Tongue (tissue), 2 donors: ENCODE measurements around the gene ANGPT4. TPM values are rescaled to one million over a fixed set of nuclear protein-coding genes. Genes with fewer than 3 reads are reported as not detected.
"Not testable (repeated sequence)": the region's sequence is repeated elsewhere in the genome, so short reads cannot be mapped to it uniquely, and the experiment has no call there.

ENCODE experiments used
- DNase-seq: peaks from one replicate; pipeline ENCODE4 v3.0.0-alpha.2; 2015
- total RNA-seq: library from RNA; depleted of rRNA; stranded (reverse); fragments of >200 nt; gene quantifications from one replicate; pipeline ENCODE4 v1.2.3, GENCODE V29; 2014

ANGPT4 gene
- total RNA-seq, 1 donor from 2014 or later = not detected

DNA sequence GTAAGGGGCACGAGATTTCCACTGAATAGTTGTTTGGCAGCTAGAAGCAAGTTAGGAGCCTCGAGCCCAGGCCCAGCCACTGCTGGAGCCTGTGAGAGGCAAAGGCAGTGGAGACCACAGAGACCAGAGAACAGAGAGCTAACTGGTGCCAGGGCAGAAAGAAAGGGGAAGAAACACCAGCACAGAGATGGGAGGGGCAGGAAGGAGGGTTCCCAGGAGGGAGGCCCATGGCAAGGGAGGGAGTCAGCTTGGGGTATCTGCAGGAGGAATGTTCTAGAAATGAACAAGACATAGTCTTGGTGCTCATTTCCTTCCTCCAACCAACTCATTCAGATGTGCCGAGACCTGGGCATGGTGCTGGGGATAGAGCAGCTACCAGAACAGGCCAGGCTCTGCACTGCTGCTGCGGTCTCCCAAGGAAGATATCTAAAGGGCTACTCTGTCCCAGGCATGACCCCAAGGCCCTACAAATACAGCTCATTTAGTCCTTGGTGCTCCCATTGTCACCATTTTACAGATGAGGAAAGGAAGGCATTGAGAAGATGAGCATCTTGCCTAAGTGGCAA is 10.7 kb downstream of the ANGPT4 start:
- DNase-seq = no peak

DNA sequence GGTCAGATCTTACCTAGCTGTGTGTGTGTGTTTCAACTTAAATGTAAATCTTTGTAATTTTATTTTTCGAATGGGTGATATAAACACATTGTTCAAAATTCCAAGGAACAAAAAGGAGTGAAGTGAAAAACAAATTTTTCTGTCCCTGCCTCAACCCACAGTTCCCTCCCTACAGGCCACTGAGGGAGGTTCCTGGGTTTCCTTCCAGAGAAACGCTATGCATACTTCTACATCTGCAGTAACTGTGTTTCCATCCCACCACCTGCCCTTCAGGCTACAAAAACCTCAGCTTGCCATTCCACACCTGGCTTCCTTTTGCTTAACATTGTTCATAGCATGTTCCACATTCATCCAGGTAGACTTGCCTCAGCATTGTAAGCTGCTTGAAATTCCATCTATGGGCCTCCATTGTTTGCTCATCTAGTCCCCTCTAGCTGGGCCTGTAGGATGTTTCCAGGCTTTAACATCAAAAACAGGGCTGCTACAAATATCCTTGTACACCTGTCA is 12.0 kb downstream of the ANGPT4 start:
- DNase-seq = no peak

DNA sequence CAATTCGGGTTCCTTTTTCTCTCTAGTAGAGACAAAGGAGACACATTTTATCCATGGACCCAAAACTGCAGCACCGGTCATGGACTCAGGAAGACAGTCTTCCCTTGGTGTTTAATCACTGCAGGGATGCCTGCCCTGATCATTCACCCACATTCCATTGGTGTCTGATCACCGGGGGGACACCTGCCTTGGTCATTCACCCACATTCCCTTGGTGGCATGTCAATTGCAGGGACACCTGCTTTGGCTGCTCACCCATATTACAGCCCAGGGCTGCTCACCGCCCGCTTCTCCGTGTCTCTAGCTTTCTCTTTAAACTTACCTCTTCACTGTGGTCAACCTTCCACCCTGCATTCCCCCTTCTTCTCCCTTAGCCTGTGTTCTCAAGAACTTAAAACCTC is 18.7 kb downstream of the ANGPT4 start:
- not testable (repeated sequence) for DNase-seq

DNA sequence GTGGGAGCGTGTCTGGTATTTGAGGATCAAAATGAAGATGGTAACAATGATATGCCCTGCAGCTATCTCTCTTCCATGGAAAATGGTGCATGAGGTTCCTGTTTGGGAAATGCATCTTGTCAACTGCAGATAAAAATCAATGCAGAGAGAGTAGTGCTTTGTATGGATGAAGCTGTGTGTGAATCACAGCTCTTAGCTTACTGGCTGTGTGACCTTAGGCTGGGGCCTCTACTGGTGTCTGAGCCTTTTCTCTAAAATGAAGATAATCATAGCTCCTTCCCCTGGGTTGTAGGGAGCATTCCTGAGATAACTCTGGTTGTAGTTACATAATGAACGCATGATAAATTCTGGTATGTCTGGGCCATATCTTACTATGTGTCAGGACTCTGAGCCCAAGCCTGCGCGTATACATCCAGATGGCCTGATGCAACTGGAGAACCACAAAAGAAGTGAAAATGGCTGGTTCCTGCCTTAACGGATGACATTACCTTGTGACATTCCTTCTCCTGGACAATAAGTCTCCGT is 19.6 kb downstream of the ANGPT4 start:
- DNase-seq = no peak

DNA sequence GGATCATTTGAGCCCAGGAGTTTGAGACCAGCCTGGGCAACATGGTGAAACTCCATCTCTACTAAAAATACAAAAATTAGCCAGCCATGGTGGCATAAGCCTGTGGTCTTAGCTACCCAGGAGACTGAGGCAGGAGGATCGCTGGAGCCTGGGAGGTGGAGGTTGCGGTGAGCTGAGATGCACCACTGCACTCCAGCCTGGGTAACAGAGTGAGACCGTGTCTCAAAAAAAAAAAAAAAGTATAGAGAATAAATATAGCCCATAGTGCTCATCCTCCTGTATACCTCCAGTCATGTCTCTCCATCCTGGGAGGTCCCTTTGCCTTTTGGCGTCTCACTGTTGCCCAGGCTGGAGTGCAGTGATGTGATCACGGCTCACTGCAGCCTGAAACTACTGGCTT is 23.8 kb downstream of the ANGPT4 start:
- DNase-seq = not testable (repeated sequence)

DNA sequence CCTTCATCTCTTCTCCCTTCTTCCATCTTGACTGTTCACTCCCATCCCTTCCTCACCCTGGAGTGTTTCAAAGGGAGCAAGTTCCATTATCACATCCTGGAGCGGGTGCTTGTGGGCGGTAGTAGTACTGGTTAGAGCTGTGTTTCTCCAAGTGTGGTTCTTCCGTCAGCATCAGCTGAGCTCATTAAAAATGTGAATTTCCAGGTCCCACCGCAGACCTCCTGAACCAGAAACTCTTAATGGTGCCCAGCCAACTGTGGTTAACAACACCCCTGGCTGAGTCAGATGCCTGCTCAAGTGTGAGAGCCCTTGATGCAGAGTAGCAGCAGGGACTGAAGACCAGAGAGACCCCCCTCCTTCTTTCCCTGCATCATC is 24.4 kb downstream of the ANGPT4 start:
- no peak for DNase-seq

DNA sequence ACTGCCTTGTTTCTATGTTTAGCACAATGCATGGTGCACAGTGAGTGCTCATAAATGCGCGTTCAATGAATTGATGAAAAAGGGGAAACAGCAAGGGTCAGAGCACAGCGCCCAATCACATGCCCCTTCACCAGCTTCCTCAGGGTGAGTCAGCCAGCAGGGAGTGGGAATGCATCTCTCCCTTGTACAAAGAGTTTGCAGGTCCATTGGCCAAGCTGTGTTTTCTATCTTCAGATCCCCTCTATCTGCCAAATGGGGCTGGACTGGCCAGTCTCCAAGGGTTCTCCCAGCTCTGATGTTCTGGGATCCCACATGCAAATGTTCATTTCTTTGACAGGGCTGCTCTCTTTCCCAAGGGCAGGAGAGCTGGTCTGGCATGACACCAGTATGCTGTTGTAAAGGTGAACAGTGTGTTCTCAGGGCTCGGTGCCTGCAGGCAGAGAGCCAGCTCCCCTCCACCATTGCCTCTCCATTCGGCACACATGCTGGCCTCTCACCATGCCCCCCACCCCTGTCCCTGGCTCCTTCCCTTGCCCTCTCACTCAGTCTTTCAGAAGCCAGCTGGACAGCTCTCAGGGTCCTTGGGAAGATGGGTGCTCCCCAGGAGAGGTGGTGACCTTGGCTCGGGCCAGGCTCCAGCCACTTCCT is 25.0 kb downstream of the ANGPT4 start:
- DNase-seq = peak; percentile 39

DNA sequence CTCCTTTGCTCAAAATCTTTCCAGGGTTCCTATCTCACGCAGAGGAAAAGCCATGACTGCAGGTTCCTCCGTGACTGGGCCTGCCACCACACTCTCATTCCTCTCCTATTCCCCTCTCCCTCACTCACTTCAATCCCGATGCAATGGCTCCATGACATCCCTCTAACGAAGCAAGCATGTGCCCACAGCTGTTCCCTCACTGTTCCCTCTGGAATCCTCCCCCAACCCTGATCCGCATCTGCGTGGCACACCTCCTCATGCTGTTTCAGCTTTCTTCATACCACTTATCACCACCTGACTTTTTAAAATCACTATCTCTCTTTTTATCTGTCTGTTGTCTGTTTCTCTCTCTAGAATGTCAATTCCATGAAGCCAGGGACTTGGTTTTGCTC is 25.5 kb downstream of the ANGPT4 start:
- DNase-seq = peak; percentile 39

DNA sequence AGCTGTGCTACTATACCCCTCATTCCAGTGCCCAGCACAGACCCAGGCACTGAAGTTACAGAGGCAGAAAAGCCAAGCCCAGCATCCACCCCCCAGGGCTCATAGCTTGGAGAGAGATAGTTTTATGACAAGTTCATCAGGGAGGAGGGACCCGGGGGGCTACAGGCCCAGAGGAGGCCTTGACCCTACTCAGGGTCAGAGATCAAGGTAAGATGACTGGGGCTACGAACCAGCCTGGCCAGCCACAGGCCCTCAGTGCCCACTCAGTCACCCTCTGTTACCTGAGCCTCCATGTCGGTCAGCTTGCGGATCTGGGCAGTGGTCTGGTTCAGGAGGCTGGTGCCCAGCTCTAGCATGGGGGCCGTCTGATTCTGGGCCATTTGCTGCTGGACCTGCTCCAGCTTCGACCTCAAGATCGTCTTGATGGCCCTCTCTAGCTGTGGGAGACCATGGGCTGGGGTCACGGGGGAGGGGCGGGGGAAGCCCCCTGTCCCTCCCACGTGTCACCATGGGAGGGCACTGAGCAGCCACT is 26.1 kb downstream of the ANGPT4 start:
- no peak for DNase-seq

DNA sequence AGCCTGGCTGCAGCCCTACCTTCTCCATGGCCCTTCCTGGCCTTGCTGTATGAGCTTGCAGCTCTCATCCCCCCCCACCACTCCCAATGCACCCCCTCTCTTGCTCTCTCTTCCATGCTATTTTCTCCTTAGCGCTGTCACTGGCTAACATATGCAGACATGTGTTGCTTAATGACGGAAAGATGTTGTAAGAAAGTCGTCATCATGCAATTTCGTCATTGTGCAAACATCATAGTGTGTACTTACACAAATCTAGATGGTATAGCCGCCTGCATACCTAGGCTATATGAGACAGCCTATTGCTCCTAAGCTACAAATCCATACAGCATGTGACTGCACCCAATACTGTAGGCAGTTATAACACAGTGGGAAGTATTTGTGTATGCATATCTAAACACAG is 27.0 kb downstream of the ANGPT4 start:
- no peak for DNase-seq

DNA sequence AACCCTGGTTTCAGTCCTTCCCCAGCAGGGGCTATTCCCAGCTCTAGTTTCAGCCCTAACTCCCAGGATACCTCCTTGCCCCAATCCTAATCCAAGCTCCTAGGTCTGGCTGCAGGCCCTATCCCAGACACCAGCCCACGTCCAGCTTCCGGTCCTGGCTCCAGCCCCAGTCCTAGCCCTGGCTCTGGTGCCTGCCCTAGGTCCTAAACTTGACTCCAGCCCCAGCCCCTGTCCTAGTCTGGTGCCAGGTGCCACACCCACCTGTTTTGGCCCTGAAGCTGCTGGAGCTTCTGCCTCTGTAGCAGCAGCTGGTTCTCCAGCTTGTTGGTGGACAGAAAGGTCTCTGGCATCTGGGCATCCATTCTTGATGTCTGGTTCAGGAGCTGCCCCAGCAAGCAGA is 28.1 kb downstream of the ANGPT4 start:
- no peak for DNase-seq

DNA sequence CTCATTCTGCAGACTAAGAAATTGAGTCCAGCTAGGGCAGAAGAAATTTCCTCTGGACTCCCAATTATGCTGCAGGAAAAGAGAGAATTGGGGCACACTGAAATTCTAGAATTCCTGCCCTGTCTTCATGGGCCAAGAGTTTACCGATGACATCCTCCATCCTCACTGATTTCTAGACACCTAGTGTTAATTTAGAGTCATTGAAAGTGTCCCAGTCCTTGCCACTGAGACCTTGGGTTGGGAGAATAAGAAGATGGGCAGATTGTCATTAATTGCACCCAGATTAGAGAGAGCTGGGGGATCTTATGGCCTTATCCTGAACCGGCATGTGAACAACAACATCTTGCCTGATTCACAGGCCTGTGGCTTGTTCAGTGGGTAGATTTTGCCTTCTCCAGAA is 29.0 kb downstream of the ANGPT4 start:
- DNase-seq = no peak

DNA sequence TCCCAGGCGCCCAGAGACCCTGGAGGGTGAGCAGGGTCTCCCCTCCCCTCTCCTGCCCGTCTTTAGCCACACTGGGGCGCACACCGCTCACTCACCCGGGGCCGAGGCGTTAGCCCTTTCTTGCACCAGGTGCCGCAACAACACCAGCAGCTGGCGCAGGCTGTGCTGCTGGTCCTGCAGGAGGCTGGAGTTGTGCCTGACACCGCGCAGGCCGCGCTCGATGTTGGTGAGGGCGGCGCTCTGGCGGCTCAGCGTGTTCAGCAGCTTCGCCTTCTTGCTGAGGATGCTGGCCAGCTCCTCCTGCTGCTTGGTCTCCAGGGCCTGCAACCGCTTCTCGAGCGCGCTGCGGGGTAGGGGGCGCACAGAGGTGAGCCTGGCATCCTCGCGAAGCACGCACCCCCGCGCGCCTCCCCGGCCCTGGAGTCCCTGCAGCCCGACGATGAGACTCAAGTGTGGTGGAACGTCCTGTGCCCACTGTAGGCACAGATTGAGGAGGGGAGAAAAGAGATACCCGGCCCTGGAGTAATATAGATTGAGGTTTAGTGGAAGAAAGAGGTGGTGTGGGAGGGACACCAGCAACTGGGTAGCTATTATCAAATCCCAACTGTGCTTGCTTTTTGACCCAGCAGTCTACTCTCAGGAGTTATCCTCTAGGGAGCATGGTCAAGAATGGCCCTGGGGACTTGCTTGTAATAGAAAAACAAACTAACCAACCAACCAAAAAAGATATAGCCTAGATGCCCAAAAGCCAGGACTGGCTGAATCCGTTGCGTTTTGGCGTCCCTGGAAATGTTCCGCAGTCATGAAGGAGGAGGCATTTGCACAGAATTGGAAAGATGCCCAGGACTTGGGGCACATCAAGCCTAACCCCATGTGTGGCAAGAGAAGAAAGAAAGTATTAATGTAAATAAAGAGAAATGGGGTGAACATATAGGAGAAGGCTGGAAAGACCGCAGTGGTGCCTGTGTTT is 30.9 kb downstream of the ANGPT4 start:
- peak; percentile 83 for DNase-seq

DNA sequence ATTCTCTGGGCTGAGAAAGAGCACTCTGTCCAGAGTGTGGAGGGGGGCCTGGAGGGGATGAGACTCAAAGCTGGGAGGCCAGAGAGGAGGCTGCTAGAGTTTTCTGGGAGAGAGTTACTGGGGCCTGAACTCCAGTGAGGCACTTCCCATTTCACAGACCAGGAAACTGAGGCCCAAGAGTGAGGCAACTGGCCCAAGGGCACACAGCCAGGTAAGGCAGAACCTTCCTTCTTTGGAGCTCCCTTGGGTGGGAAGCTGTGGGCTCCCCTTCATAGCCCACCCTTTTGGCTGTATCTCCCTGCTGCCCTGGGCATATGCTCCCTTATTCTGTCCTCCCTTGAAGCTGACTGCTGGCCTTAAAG is 34.4 kb downstream of the ANGPT4 start:
- DNase-seq = no peak

DNA sequence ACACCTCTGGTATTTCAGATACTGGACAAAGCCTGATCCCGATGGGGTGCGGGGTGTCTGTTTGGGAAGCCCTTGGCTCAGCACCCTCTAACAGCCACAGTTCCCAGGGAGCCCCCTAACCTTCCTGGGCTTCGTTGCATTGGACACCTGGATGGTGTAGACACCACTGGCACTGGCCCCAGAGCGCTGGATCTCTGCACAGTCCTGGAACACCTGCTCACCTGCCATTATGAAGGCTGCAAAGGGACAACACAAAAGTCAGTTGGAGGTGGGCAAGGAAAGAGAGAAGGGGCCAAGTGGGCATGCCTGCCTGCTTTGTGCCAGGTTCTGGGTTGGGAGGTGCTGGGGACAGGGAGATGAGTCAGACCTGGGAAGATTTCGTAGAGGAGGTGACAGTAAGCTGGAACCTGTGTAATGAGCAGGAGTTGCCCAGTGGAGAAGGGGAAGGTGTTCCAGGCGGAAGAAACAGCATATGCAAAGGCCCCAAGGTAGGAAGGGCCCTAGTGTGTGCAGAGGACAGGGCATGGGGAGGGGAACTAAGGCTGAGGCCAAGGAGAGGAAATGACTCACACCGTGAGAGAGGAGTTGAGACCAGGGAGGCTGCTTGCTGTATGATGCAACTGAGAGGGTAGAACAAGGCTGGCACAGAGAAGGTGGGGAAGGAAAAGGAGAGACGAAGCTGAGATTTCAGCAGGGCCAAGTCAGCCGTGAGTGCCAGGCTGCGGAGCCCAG is 34.9 kb downstream of the ANGPT4 start:
- DNase-seq = no peak

DNA sequence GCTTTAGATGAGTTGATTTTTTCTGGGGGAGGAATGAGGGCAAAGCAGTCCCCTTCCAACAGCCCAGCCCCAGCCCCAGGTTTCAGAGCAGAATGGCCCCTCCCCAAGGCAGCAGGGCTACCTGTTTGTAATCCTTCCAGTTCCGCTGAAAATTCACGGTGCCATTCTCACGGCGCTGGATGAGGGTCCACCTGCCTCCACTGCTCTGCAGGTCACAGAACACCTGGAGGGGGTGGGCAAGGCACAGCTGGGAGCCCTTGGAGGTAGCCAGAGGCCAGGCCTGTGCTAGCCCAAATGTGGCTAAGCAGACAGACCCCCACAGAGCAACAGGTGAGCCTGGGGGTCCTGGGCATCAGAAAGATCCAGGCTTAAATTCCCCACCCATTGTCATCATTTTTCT is 36.5 kb downstream of the ANGPT4 start:
- DNase-seq = no peak

DNA sequence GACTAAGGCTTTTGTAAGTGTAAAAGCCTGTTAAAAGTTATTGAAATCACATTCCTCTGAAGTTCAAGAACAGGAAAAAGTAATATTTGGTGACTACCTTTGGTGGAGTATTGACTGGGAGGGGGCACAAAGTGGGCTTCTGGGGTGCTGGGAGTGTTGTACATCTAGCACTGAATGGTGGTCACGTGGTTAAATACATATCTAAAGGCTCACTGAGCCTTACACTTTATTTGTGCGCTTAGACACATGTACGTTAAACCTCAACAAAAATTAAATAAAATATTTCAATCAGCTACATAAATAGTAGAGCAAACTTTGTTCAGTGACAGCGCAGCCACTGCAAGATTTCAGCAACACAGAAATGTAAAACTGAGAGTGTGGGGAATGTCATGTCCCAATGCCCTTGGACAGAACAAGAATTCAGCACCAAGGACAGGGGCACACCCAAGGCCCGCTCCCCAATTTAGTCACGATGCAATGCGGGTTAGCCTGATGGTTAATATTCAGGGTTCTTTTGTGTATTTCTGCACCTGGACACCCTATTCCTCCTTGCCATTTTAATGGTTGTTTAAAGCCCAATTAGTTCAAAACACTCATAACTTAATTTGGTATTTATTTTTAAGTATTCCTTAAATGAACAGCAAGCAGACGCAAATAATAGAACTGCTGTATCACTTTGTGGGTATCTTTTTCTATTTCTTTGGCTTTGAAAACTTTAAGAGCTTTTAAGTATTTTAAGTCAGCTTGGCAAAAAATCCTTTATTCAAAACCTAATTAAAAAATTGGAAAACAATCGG is 37.4 kb downstream of the ANGPT4 start:
- peak; percentile 76 for DNase-seq

DNA sequence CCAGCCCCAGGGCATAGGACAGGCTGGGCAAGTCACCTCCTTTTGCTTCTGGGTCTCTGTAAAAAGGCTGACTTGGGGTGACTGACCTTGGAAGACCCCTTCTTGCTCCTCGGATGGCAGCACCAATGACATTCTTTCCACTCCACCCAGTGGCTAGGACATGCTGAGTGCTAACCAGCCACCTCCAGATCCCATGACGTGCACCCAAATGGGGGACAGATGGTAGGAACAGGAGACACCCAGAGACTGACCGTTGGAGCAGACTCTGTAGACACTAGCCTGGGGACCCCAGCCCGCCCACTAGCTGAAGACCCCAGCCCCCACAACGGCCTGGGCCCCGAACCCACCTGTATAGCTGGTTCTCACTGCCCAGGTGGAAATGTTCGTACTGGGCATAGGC is 38.3 kb downstream of the ANGPT4 start:
- no peak for DNase-seq

DNA sequence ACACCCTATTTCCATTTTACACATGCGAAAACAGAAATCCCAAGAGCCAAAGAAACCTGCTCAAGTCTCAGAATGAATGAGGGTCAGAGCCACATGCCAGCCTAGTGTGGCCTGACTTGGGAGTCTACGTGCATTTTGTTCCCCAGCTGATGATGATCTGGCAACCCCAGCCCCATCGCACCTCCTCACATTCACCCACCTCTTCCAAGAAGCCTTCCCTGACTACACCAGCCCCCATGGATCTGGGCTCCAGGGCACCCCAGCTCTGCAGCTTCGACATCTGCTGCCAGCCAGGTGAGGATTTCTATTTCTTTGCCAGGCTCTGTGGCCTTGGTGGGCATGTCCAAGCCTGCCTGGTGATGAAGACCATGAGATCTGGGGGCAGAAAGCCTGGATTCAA is 41.0 kb downstream of the ANGPT4 start:
- DNase-seq = no peak

DNA sequence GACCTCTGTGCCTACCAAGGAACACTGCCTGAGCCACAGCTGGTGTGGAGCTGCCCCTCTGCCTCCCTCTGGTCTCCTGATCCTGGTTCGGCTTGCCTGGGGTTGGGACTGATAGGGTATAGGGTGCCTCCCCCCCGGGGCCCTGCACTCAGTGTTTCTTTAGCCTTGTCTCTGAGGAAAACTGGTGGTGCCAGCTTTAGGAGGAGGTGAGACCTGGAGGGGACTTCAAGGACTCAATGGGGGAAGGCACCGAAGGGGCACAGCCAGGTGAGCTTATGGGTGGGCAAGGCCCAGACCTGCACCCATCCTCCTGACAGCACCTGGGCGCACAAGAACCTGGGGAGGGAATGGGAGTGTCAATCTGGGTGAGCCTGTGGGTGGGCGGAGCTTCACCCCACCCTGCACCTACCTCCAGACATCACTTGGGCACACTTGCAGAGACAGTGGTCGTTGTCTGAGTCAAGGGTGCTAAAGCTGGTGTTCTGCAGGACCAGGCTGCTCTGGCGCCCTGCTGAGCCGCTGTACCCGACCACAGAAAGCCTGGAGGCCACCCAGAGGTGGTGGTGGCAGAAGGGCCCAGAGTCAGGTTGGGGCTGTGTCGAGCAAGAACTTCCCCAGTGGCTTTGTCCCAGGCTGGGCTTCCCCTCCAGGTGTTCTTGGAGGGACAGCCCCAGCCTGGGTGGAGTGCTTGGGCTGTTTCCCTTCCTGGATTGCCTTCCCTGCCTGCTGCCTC is 42.1 kb downstream of the ANGPT4 start:
- DNase-seq = no peak
